Spleen (tissue), 11 donors: ENCODE data around the gene MTG1. TPM values are rescaled to one million over a fixed set of nuclear protein-coding genes. Genes with fewer than 3 reads are reported as not detected.

Source experiments
- DNase-seq: peaks from one replicate; pipeline ENCODE4 v3.0.0-alpha.2; 2020
- H3K27ac ChIP-seq, 8 donors: fragments of 200-600 bp; sonication (generic) in 7 of 8; 1 replicate in 4 of 8; 2 replicates in 4 of 8; pipeline versions ENCODE4 v1.5.0 to v1.8.0; 2016 to 2021; ENCODE audit warnings: inconsistent platforms in 4 of 8, mild to moderate bottlenecking in 4 of 8, moderate library complexity in 1 of 8
- H3K27me3 ChIP-seq, 7 donors: fragments of 200-600 bp; sonication (generic) in 6 of 7; replicated peaks in 1 of 7; 1 replicate in 4 of 7; 2 replicates in 3 of 7; pipeline versions ENCODE4 v1.5.0 to v1.8.0; 2016 to 2021; ENCODE audit warnings: inconsistent platforms in 3 of 7, mild to moderate bottlenecking in 1 of 7
- H3K36me3 ChIP-seq, 6 donors: fragments of 200-600 bp; sonication (generic) in 5 of 6; 1 replicate in 4 of 6; 2 replicates in 2 of 6; pipeline versions ENCODE4 v1.5.0 to v1.8.0; 2016 to 2021; ENCODE audit warnings: inconsistent platforms in 2 of 6
- H3K4me1 ChIP-seq, 6 donors: fragments of 200-600 bp; sonication (generic) in 5 of 6; 1 replicate in 3 of 6; 2 replicates in 3 of 6; pipeline versions ENCODE4 v1.5.0 to v1.8.0; 2016 to 2021; ENCODE audit warnings: inconsistent platforms in 3 of 6
- H3K4me3 ChIP-seq, 8 donors: fragments of 200-600 bp; sonication (generic) in 7 of 8; 1 replicate in 4 of 8; 2 replicates in 4 of 8; pipeline versions ENCODE4 v1.5.0 to v1.8.0; 2016 to 2021; ENCODE audit warnings: inconsistent platforms in 4 of 8, mild to moderate bottlenecking in 4 of 8, moderate library complexity in 2 of 8
- H3K9me3 ChIP-seq, 8 donors: fragments of 200-600 bp; sonication (generic) in 7 of 8; 1 replicate in 4 of 8; 2 replicates in 4 of 8; pipeline versions ENCODE4 v1.5.0 to v1.8.0; 2016 to 2021; ENCODE audit warnings: inconsistent platforms in 4 of 8
- CTCF ChIP-seq, 11 experiments: fragments of 200-600 bp in 7 of 11; fragments of 450-650 bp in 4 of 11; sonication (generic) in 4 of 11; IDR thresholded peaks in 8 of 11; conservative IDR thresholded peaks in 3 of 11; 1 replicate in 7 of 11; 2 replicates in 4 of 11; pipeline versions ENCODE4 v1.4.0 to v1.8.0; 2016 to 2021; ENCODE audit warnings: antibody characterized with exemption in 11 of 11, inconsistent platforms in 4 of 11, mild to moderate bottlenecking in 1 of 11
- POLR2A ChIP-seq, 3 donors: fragments of 450-650 bp; IDR thresholded peaks; one replicate each; pipeline ENCODE4 v1.5.1; 2017; ENCODE audit warnings: antibody characterized with exemption in 3 of 3, mild to moderate bottlenecking in 1 of 3
- POLR2AphosphoS5 ChIP-seq, 3 donors: sonication (generic); formaldehyde crosslinking; IDR thresholded peaks; one replicate each; pipeline ENCODE4 v1.5.1; 2017; ENCODE audit warnings: antibody characterized with exemption in 3 of 3
- WGBS, 5 donors: extraction: QIAGEN DNeasy Blood & Tissue Kit in 3 of 5; methylation state at CpG; one replicate each; pipeline versions ENCODE4 v1.1.5 to v1.1.7; 2013 to 2018; 5-methylcytosine and 5-hydroxymethylcytosine counted together
- intact Hi-C: fragments of 100-400 bp; cut with DNase I; formaldehyde crosslinking; loops from one replicate; pipeline ENCODE4 v1.15.0; 2023; ENCODE audit warnings: low total_unique reads
- polyA plus RNA-seq, 3 donors: library from polyadenylated mRNA; stranded (reverse); fragments of 200-250 nt; gene quantifications; one replicate each; pipeline ENCODE4 v1.2.1, GENCODE V29; 2013
- total RNA-seq, 7 donors: library from RNA; depleted of rRNA in 3 of 7; stranded (reverse); fragments of >200 nt in 3 of 7; fragmentation: NEBNext Ultra II Directional in 4 of 7; extraction: Animal tissue kit (Norgen Biotek cat#: 25700) in 4 of 7; gene quantifications; one replicate each; pipeline versions ENCODE4 v1.1.0 to v1.2.1, GENCODE V29; 2016 to 2021
- donor health status: healthy with polysubstance abuse.
- donor health status: DM: no; HTN: no; CAD: no; lungs with moderate emphysema.
- donor health status: DM: no; HTN: no; CAD: no.
- donor health status: Bipolar disorder and iron deficiency.
- donor health status: healthy.
- donor health status: DM: no; HTN: no; CAD: no.
- donor health status: DM: yes; HTN: yes; CAD: no.

Gene MTG1
- total and polyA plus RNA-seq, 10 donors, result 35.4 to 122 (median 65.6) TPM

GRCh38 chr10:133357285-133358161, 36.4 kb upstream of the MTG1 start, which contains the start of gene FUOM:
Gene FUOM (minus strand): TSS chr10:133358019. CDS start chr10:133358007, 12 bp downstream.
- H3K27me3 ChIP-seq, result no peaks in the 10 kb centered on the region
- WGBS, 5 donors, result 0 to 7% (median 1%) methylated on average over 9 to 83 of the region's 83 CpGs
- intact Hi-C loops, result no loop called here

GRCh38 chr10:133358162-133358924, 35.6 kb upstream of the MTG1 start:
- H3K27ac ChIP-seq, result peak overlapping the region in 6 of 8 donors; percentile 14 to 89 (median 83)
- WGBS, 5 donors, result 50 to 85% (median 84%) methylated on average over 2 to 41 of the region's 41 CpGs
- no peak for TF ChIP-seq POLR2A (IDR thresholded peaks at IDR 0.05)
- no peak for TF ChIP-seq CTCF (IDR thresholded peaks at IDR 0.05 in 8 of 11, conservative IDR thresholded peaks at IDR 0.05 in 3 of 11)
- TF ChIP-seq POLR2AphosphoS5 (IDR thresholded peaks at IDR 0.05), result no peak

More at GRCh38 chr10:133357285-133358161, 36.4 kb upstream of the MTG1 start, which contains the start of gene FUOM:
- Histone ChIP-seq H3K36me3 (peaks cover 0 to 28% (median 6%) of the 10 kb centered on the region in 6 donors), H3K4me3 (peak within 1 kb of the TSS; percentile 44 to 85 (median 56)), H3K27ac (peak within 1 kb of the TSS; percentile 62 to 89 (median 83)), H3K4me1 (peaks cover 8 to 46% (median 20%) of the 10 kb centered on the region in 6 donors), H3K9me3 (no peaks in the 10 kb centered on the region)
- peak; percentile 94 for DNase-seq
- TF ChIP-seq POLR2A (IDR thresholded peaks at IDR 0.05) (no peak), POLR2AphosphoS5 (IDR thresholded peaks at IDR 0.05) (peak; percentile 78 to 87 (median 79))

GRCh38 chr10:133358925-133359310, 35.0 kb upstream of the MTG1 start:
- DNase-seq, result no peak
- peaks cover 0 to 42% (median 19%) of the 10 kb centered on the region in 6 donors for H3K36me3 ChIP-seq
- H3K4me3 ChIP-seq, result no peak overlapping the region
- peaks cover 8 to 46% (median 20%) of the 10 kb centered on the region in 6 donors for H3K4me1 ChIP-seq
- intact Hi-C loops, result no loop called here
- H3K9me3 ChIP-seq, result no peaks in the 10 kb centered on the region
- peak overlapping the region in 5 of 8 donors; percentile 14 to 89 (median 82) for H3K27ac ChIP-seq
- TF ChIP-seq POLR2A (IDR thresholded peaks at IDR 0.05) (no peak), POLR2AphosphoS5 (IDR thresholded peaks at IDR 0.05) (no peak), CTCF (IDR thresholded peaks at IDR 0.05 in 8 of 11, conservative IDR thresholded peaks at IDR 0.05 in 3 of 11) (no peak)
- no peaks in the 10 kb centered on the region for H3K27me3 ChIP-seq
- WGBS, 5 donors, result 85 to 92% (median 88%) methylated on average over 10 to 11 of the region's 11 CpGs

More at GRCh38 chr10:133358162-133358924, 35.6 kb upstream of the MTG1 start:
- Histone ChIP-seq H3K9me3 (no peaks in the 10 kb centered on the region), H3K4me1 (peaks cover 8 to 46% (median 20%) of the 10 kb centered on the region in 6 donors), H3K36me3 (peaks cover 0 to 36% (median 14%) of the 10 kb centered on the region in 6 donors), H3K4me3 (peak overlapping the region in 4 of 8 donors; percentile 54 to 85 (median 63)), H3K27me3 (no peaks in the 10 kb centered on the region)
- intact Hi-C loops, result no loop called here
- peak; percentile 91 for DNase-seq

GRCh38 chr10:133359554-133359971, 34.4 kb upstream of the MTG1 start:
- Histone ChIP-seq H3K36me3 (peaks cover 0 to 47% (median 24%) of the 10 kb centered on the region in 6 donors), H3K27ac (no peak overlapping the region), H3K9me3 (no peaks in the 10 kb centered on the region), H3K4me3 (no peak overlapping the region), H3K27me3 (no peaks in the 10 kb centered on the region), H3K4me1 (peaks cover 8 to 46% (median 20%) of the 10 kb centered on the region in 6 donors)
- WGBS, 5 donors, result 63 to 85% (median 68%) methylated on average over 4 to 6 of the region's 6 CpGs
- intact Hi-C loops, result no loop called here
- no peak for TF ChIP-seq POLR2A (IDR thresholded peaks at IDR 0.05)
- no peak for TF ChIP-seq CTCF (IDR thresholded peaks at IDR 0.05 in 8 of 11, conservative IDR thresholded peaks at IDR 0.05 in 3 of 11)
- no peak for TF ChIP-seq POLR2AphosphoS5 (IDR thresholded peaks at IDR 0.05)
- DNase-seq, result no peak
